Urinary bladder (tissue), 4 donors: Measurements from ENCODE around the gene CUZD1. TPM values are rescaled to one million over a fixed set of nuclear protein-coding genes. Genes with fewer than 3 reads are reported as not detected.

Experiments
- DNase-seq: peaks from one replicate; pipeline ENCODE4 v3.0.0-alpha.2; 2015; ENCODE audit errors: extremely low spot score
- H3K27ac ChIP-seq: one replicate; pipeline ENCODE4 v1.5.1; 2013; ENCODE audit warnings: low read depth, mild to moderate bottlenecking, moderate library complexity
- H3K36me3 ChIP-seq: one replicate; pipeline ENCODE4 v1.6.1; 2013; ENCODE audit warnings: mild to moderate bottlenecking, moderate library complexity; ENCODE audit not compliant: insufficient read depth
- H3K4me1 ChIP-seq: one replicate; pipeline ENCODE4 v1.6.1; 2013; ENCODE audit warnings: mild to moderate bottlenecking, moderate library complexity; ENCODE audit not compliant: insufficient read depth
- H3K4me3 ChIP-seq: one replicate; pipeline ENCODE4 v1.5.1; 2013; ENCODE audit warnings: low read depth, low read length
- WGBS: extraction: QIAGEN DNeasy Blood & Tissue Kit; methylation state at CpG from one replicate; pipeline ENCODE4 v1.1.7; 2013; 5-methylcytosine and 5-hydroxymethylcytosine counted together
- polyA plus RNA-seq: library from polyadenylated mRNA; stranded (reverse); fragments of 200-250 nt; gene quantifications from one replicate; pipeline ENCODE4 v1.2.3, GENCODE V29; 2013
- total RNA-seq: library from RNA; depleted of rRNA; stranded (reverse); fragments of >200 nt; gene quantifications from one replicate; pipeline ENCODE4 v1.2.3, GENCODE V29; 2014
- donor health status: healthy with polysubstance abuse.
- donor health status: healthy.

CUZD1 gene
- total and polyA plus RNA-seq, 2 donors, result 0.56 to 0.63 TPM

DNA sequence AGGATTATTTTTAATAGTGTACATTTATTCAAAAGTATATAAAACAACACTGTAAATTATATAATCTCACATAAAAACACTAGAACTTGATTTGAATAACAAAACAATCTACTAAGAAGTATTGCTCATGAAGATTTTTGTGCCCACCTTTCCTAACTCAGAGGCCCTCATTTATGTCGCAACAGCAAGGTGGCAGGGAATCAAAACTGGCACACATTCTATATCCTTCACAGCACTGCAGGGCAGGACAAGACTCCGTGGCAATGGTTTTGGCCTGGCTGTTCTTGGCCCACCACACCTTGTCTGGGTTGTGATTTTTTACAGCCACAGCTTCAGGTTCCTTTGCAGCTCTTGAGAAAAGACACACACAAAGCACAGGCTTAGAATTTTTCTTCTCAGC, 3.4 kb upstream of the CUZD1 start:
- no peak overlapping the region for H3K27ac ChIP-seq
- H3K4me3 ChIP-seq, result no peak overlapping the region
- WGBS, result 92% methylated on average over 2 of the region's 2 CpGs
- no peak for DNase-seq
- H3K4me1 ChIP-seq, result no peaks in the 10 kb centered on the region
- no peaks in the 10 kb centered on the region for H3K36me3 ChIP-seq

DNA sequence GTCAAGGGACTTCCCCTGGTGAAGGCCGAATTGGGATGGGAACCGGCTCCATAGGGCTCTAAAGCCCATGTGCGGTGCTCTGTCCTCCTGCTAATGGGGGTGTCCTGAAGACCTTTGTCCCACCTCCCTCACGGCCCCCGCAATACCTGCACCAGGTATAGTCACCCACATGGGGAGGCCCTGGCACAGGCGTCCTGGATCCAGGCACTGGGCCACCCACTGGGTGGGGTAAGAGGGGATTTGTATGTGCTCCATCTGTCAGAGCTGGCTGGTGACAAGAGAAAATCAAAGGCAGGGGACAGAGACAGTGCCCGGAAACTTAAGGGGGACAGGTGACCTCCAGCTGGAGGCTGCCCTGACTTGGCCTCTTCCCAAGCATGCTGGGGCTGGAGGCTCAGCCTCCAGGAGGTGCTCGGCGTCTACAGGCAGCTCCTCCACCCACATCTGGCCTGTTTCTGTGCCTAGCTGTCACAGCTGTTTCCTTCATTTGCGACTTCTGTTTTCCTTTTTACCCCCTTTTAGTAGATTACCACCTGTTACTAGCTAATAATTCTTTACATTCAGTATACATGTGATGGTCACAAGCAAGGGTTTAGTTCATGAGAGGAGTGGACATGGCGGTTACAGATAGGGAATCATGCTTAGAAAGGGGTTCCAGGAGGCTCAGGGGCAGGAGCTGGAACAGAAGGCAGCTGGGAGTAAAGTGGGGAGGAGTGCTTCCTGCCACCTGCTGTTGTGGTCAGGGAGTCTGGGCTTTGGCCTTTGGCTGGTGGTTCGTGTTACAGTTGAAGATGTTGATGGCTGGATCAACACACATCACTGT, 2.3 kb upstream of the CUZD1 start:
- no peaks in the 10 kb centered on the region for H3K36me3 ChIP-seq
- no peak overlapping the region for H3K4me3 ChIP-seq
- 84% methylated on average over 12 of the region's 12 CpGs for WGBS
- H3K4me1 ChIP-seq, result no peaks in the 10 kb centered on the region
- H3K27ac ChIP-seq, result no peak overlapping the region
- no peak for DNase-seq

DNA sequence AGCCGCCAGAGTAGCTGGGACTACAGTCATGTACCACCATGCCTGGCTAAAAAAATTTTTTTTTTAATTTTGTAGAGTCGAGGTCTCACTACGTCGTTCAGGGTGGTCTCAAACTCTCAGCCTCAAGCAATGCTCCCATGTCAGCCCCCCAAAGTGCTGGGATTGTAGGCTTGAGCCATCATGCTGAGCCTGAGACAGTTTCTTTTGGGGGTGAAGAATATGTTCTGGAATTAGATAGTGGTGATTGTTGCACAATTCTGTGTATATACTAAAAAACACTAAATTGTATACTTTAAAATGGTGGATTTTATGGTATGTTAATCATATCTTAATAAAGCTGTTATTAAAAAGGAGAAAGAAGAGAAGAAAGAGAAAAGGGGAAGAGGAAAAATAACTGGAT, 1.5 kb downstream of the CUZD1 start:
- H3K27ac ChIP-seq, result no peak overlapping the region
- H3K4me3 ChIP-seq, result no peak overlapping the region
- no peaks in the 10 kb centered on the region for H3K4me1 ChIP-seq
- no peaks in the 10 kb centered on the region for H3K36me3 ChIP-seq
- WGBS, result 93% methylated on average over 4 of the region's 4 CpGs
- DNase-seq, result no peak

DNA sequence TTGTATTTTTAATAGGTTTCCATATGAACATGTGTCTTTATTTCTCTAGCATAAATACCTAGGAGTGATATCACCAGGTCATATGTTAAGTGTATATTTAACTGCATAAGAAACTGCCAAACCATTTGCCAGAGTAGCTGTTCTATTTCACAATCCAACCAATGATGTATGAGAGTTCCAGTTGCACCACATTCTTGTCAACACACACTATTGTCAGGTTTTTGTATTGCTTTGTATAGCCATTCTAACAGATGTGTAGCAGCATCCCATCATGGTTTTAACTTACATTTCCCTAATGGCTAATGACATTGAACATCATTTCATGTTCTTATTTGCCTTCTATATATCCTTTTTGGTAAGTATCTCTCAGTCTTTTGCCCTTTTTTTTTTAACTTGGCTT, 4.1 kb downstream of the CUZD1 start:
- no peak overlapping the region for H3K27ac ChIP-seq
- H3K4me1 ChIP-seq, result no peaks in the 10 kb centered on the region
- no peak overlapping the region for H3K4me3 ChIP-seq
- DNase-seq, result no peak
- H3K36me3 ChIP-seq, result no peaks in the 10 kb centered on the region

DNA sequence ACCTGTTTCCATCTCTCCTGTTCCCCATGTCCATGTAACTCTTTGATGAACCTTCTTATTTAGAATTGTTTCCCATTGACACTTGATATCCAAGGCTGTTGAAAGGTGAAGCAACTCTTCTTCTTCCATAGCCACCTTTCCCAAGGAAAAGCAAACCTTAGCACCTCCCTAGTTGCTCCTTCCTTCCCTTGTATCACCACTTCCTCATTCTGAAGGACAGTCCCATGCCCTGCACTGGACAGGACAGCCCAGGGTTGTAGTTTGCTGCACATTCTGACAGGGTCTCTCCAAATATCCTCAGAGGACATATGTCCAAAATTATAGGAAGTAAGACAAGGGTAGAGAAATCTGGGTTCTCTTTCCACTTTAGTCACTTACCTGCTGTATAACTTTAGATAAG, 6.2 kb downstream of the CUZD1 start:
- Histone ChIP-seq H3K4me1 (no peaks in the 10 kb centered on the region), H3K27ac (no peak overlapping the region), H3K36me3 (no peaks in the 10 kb centered on the region), H3K4me3 (no peak overlapping the region)
- DNase-seq, result no peak

DNA sequence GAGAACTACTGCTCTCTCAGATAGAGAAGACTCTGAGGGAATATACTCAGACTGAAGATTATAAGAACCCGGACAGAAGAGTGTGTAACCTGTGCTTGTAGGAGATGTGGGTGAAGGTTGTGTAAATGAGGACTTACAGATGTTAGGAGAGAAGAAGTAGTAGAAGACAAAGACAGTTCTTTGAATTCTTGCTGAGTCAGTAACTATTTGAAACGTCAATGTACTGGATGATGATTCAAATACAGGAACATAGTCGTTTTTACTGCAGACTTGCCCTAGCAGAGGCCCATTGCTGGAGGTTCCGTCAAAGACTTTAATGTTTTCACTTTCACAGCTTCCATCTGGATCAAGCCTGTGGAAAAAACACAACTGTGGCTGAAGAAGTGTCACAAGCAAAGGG, 6.8 kb downstream of the CUZD1 start:
- DNase-seq, result no peak
- H3K27ac ChIP-seq, result no peak overlapping the region
- no peak overlapping the region for H3K4me3 ChIP-seq
- H3K36me3 ChIP-seq, result no peaks in the 10 kb centered on the region
- WGBS, result 80% methylated on average over 4 of the region's 4 CpGs
- H3K4me1 ChIP-seq, result no peaks in the 10 kb centered on the region

DNA sequence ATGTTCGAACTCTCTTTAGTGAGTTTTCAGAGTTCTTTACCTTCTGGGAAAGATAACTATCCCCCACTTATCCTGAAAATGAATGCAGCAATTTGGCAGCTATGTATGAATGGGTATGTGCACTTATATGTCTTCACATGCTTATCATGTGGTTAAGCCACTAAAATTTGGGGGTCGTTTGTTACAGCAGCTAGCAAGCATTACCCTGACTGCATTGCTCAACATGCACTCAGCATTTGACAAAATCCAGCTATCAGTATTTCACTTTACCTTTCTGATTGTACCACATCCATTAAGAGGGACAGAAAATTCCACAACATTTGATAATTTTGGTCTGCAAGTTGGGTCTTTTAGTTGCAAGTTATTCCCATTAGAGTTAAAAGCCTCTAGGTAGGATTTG, 9.7 kb downstream of the CUZD1 start:
- Histone ChIP-seq H3K27ac (no peak overlapping the region), H3K4me3 (no peak overlapping the region), H3K4me1 (no peaks in the 10 kb centered on the region), H3K36me3 (peaks cover 1% of the 10 kb centered on the region)
- WGBS, result 84% methylated on average over 2 of the region's 2 CpGs
- no peak for DNase-seq

DNA sequence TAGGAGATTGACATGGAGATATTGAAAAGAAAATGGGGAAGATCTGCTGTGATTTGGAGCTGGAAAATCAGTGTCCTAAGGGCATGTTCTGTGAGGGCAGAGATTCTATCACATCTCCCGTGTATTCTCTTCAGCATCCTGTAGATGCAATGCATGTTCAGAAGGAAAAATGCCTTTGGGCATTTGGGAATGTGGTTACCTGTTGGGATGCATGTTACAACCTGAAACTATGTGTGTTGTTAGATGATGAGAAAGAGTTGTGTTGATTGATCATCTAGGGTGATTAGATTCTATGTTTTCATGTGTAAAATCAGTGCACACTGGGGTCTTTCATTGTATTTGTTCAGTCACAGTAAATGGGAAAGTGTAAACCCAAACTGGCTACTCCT, 14.7 kb downstream of the CUZD1 start:
- 80% methylated on average over 1 of the region's 1 CpG for WGBS
- no peak for DNase-seq
- H3K27ac ChIP-seq, result no peak overlapping the region
- no peaks in the 10 kb centered on the region for H3K4me1 ChIP-seq
- H3K4me3 ChIP-seq, result no peak overlapping the region
- H3K36me3 ChIP-seq, result peaks cover 1% of the 10 kb centered on the region

DNA sequence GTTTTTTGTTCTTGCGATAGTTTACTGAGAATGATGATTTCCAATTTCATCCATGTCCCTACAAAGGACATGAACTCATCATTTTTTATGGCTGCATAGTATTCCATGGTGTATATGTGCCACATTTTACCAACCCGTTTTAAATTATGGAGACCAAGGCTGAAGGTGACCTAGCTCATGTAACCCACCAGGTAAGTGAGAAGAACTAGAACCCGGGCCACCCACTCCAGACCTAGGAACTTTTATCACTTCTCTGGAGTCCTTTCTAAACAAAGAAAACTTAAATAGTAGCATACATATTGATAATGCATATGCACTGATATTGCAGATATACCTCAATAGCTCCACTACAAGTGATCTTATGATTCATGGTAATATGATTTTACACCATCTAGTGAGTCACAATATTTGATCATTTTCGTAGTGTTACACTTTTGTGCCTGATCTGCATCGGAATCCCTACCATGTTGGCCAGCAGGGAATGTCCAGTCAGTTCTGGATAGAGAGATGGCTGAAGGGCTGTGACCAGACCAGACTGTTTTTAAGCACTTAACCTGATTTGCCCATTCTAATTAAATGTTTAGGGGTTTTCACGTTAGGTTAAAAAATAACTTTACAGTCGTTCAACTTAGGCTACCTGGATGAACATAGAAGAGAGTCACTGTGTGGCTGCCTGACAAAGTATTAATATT, 15.2 kb downstream of the CUZD1 start:
- 91% methylated on average over 6 of the region's 7 CpGs for WGBS
- DNase-seq, result no peak
- Histone ChIP-seq H3K27ac (no peak overlapping the region), H3K4me1 (no peaks in the 10 kb centered on the region), H3K36me3 (peaks cover 1% of the 10 kb centered on the region), H3K4me3 (no peak overlapping the region)

DNA sequence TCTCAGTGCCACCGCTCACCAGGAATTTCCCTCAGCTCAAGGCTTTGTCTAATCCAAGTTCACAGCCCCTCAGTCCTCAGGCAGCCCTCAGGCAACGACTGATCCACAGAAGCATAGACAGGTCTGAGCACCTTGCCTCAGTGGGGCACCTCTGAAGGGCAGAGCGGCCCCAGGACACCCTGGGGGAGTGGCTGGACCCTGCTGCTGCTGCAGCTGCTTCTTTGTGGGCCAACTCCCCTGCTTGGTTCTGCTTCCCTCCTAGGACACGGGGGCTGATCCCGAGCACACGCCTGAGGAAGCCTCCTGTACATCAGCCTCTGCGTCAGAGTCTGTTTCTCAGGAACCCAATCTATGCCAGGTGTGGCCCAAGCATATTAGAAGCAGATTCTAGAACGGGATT, 16.2 kb downstream of the CUZD1 start:
- no peak overlapping the region for H3K4me3 ChIP-seq
- H3K36me3 ChIP-seq, result peaks cover 1% of the 10 kb centered on the region
- DNase-seq, result no peak
- no peaks in the 10 kb centered on the region for H3K4me1 ChIP-seq
- H3K27ac ChIP-seq, result no peak overlapping the region
- 78% methylated on average over 8 of the region's 8 CpGs for WGBS

DNA sequence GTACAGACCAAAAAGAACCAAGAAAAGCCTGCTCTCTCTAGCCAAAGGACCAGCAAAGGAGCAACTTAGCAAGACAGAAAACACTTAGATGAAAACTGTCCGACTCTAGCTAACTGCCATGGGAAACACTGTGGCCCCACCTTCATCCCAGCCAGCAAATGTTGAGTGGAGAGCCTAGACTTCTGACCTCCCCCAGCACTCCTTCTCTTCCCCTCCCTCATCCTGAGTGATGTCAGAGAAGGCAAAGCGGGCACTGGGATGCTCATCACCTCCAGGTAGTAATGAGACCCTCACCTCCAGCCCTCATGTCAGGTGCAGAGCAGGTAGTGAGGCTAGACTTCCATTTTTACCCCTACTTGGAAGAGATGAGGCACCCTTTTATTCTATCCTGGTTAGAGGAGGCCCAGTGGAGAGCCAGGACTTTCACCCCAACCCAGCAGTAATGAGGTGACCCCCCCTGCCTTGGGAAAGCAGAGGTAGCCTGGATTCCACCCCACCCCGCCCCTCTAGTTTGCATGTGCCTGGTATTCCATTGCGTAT, 16.9 kb downstream of the CUZD1 start:
- DNase-seq, result no peak
- H3K4me1 ChIP-seq, result no peaks in the 10 kb centered on the region
- H3K27ac ChIP-seq, result no peak overlapping the region
- H3K4me3 ChIP-seq, result no peak overlapping the region
- 83% methylated on average over 4 of the region's 4 CpGs for WGBS
- H3K36me3 ChIP-seq, result peaks cover 1% of the 10 kb centered on the region

DNA sequence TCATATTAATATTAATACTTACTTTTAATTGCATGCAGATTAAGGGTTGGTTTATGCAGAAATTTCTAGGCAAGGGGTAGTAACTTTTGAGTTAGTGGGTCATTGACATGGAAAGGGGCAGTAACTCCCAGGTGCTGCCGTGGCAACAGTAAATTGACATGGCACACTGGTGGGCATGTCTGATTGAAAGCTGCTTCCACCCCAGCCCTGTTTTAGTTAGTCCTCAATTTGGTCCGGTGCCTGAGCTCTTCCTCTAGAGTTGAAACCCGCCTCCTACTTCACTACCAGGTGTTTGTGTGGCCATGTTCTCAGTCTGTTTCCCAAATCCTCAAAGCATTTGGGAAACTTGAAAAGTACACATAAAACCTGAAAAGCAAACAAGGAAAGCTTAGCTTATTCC, 18.4 kb downstream of the CUZD1 start:
- H3K27ac ChIP-seq, result no peak overlapping the region
- no peak overlapping the region for H3K4me3 ChIP-seq
- peaks cover 1% of the 10 kb centered on the region for H3K36me3 ChIP-seq
- no peaks in the 10 kb centered on the region for H3K4me1 ChIP-seq
- WGBS, result 87% methylated on average over 3 of the region's 3 CpGs
- DNase-seq, result no peak

DNA sequence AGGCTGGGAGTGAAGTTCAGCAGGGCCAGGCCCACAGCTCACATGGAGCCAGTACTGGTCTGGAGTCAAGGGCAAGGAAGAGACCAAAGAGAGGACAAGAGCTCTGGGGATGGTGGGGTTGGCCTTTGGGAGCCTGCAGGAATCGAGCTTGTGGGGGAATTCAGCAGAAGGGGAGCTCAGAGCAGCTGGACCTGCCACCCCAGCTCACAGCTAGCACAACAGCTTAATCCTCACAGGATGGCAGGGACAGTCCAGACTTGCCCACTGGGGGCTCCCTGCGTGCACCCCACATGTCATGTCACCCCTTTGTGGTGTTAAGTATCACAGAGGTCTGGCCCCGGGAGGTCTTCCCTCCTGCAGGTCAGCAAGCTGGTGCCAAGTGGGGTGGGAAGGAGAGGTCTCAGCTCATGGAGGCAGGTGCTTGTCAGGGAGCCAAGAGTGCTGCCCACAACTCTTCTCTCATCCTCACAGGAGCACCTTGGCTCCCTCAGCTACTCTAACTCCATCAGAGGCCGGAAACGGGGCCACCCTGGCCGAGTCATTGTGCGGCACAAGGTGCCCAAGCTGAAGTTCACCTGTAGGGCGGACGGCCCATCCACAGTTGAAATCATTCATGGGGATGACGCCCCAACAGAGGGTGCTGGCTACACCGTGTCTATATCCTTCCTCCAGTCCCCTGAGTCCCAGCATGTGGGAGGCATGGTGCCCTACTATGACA, 22.5 kb downstream of the CUZD1 start:
- Histone ChIP-seq H3K4me1 (no peaks in the 10 kb centered on the region), H3K4me3 (no peak overlapping the region), H3K27ac (no peak overlapping the region), H3K36me3 (no peaks in the 10 kb centered on the region)
- DNase-seq, result no peak
- 83% methylated on average over 11 of the region's 11 CpGs for WGBS

DNA sequence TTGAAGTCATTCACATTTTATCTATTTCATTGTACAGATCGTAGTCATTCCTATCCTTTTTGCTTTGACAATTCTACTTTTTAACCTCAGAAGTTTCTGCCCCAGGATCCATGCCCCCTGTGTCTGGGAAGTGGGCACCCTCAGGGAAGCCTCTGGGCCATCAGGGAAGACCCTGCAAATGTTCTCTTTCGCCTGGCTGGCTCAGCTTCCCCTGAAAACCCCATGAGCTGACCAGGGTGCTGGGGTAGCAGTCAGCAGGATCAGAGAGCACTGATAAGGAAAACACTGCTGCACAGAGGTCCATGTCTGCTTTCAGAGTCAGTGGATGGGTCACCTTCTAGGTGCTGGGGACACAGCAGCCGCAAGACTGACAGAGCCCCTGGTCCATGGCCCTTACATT, 23.8 kb downstream of the CUZD1 start:
- Histone ChIP-seq H3K36me3 (no peaks in the 10 kb centered on the region), H3K27ac (no peak overlapping the region), H3K4me1 (no peaks in the 10 kb centered on the region), H3K4me3 (no peak overlapping the region)
- 67% methylated on average over 3 of the region's 3 CpGs for WGBS
- DNase-seq, result no peak
